NCI-H526 (cell line): Measurements from ENCODE around the gene RHOT2.

Experiments used
- DNase-seq, 2 experiments: peaks; one replicate each; lab custom pipeline; 2025; lab: John Stamatoyannopoulos, UW

RHOT2 gene

GRCh38 chr16:715477-716199 lies 47.7 kb downstream of the RHOT2 start:
- DNase-seq = peak in 1 of 2 experiments; percentile 48

GRCh38 chr16:716200-716568 lies 48.3 kb downstream of the RHOT2 start:
- no peak for DNase-seq

GRCh38 chr16:716768-717325 lies 48.9 kb downstream of the RHOT2 start:
- no peak for DNase-seq

- DNase-seq = no peak
Measured at GRCh38 chr16:717450-718245, 49.7 kb downstream of the RHOT2 start.

- no peak for DNase-seq
Measured at GRCh38 chr16:718389-718788, 50.5 kb downstream of the RHOT2 start.

- no peak for DNase-seq
Measured at GRCh38 chr16:718922-719321, 51.0 kb downstream of the RHOT2 start.

- no peak for DNase-seq
Measured at GRCh38 chr16:719815-720446, 52.0 kb downstream of the RHOT2 start.

- DNase-seq = peak; percentile 28 to 41
Measured at GRCh38 chr16:720447-720989, 52.6 kb downstream of the RHOT2 start.

GRCh38 chr16:720990-721764 lies 53.2 kb downstream of the RHOT2 start, which contains the start of gene ANTKMT:
Gene ANTKMT (plus strand): TSS chr16:721146. CDS start chr16:721275, 129 bp downstream.
- peak; percentile 65 to 93 for DNase-seq

GRCh38 chr16:721765-722540 lies 54.0 kb downstream of the RHOT2 start:
- DNase-seq = no peak

GRCh38 chr16:722835-723633 lies 55.1 kb downstream of the RHOT2 start:
- no peak for DNase-seq

GRCh38 chr16:723695-724094 lies 55.8 kb downstream of the RHOT2 start:
- DNase-seq = no peak
